H9 (cell line): ENCODE data around the gene SCRN2. TPM values are rescaled to one million over a fixed set of nuclear protein-coding genes. Genes with fewer than 3 reads are reported as not detected.

Experiments
- DNase-seq: peaks from one replicate; pipeline ENCODE4 v3.0.0-alpha.2; 2017
- H2AFZ ChIP-seq: one replicate; pipeline ENCODE4 v1.6.1; 2013; ENCODE audit warnings: mild to moderate bottlenecking, low read length, control low read depth, moderate library complexity
- H2AK5ac ChIP-seq: 2 replicates; pipeline ENCODE4 v1.6.1; 2013; ENCODE audit warnings: low read length, control low read depth, mixed read lengths; ENCODE audit not compliant: insufficient read length
- H2BK120ac ChIP-seq: one replicate; pipeline ENCODE4 v1.6.1; 2013; ENCODE audit warnings: low read depth, mild to moderate bottlenecking, low read length, control low read depth, inconsistent platforms; ENCODE audit not compliant: poor library complexity, severe bottlenecking
- H2BK12ac ChIP-seq: 2 replicates; pipeline ENCODE4 v1.6.1; 2013; ENCODE audit warnings: low read length, control low read depth, mixed read lengths, low read depth; ENCODE audit not compliant: insufficient read length
- H2BK15ac ChIP-seq: 2 replicates; pipeline ENCODE4 v1.6.1; 2013; ENCODE audit warnings: low read depth, low read length, control low read depth
- H2BK20ac ChIP-seq: one replicate; pipeline ENCODE4 v1.6.1; 2013; ENCODE audit warnings: low read depth, mild to moderate bottlenecking, low read length, control low read depth, inconsistent platforms; ENCODE audit not compliant: poor library complexity, severe bottlenecking
- H2BK5ac ChIP-seq: 2 replicates; pipeline ENCODE4 v1.6.1; 2013; ENCODE audit warnings: low read length, control low read depth, mixed read lengths; ENCODE audit not compliant: insufficient read length
- H3K14ac ChIP-seq: 2 replicates; pipeline ENCODE4 v1.6.1; 2013; ENCODE audit warnings: low read length, control low read depth; ENCODE audit not compliant: insufficient read depth
- H3K18ac ChIP-seq: 2 replicates; pipeline ENCODE4 v1.6.1; 2013; ENCODE audit warnings: low read depth, mild to moderate bottlenecking, mixed read lengths, low read length, control low read depth; ENCODE audit not compliant: insufficient read length
- H3K23ac ChIP-seq: 2 replicates; pipeline ENCODE4 v1.6.1; 2013; ENCODE audit warnings: low read length, control low read depth, mixed read lengths, low read depth; ENCODE audit not compliant: insufficient read length
- H3K23me2 ChIP-seq: 2 replicates; pipeline ENCODE4 v1.6.1; 2013; ENCODE audit warnings: low read depth, mild to moderate bottlenecking, mixed read lengths, low read length, control low read depth; ENCODE audit not compliant: insufficient read length, poor library complexity, severe bottlenecking
- H3K27ac ChIP-seq: 2 replicates; pipeline ENCODE4 v1.5.1; 2013; ENCODE audit warnings: low read length, control low read depth, mixed read lengths, low read depth; ENCODE audit not compliant: insufficient read length
- H3K27me3 ChIP-seq: 2 replicates; pipeline ENCODE4 v1.6.1; 2013; ENCODE audit warnings: low read length, control low read depth, inconsistent platforms; ENCODE audit not compliant: insufficient read depth
- H3K4ac ChIP-seq: 2 replicates; pipeline ENCODE4 v1.6.1; 2013; ENCODE audit warnings: low read depth, mild to moderate bottlenecking, control low read depth, inconsistent platforms, low read length, moderate library complexity
- H3K4me1 ChIP-seq: 2 replicates; pipeline ENCODE4 v1.6.1; 2013; ENCODE audit warnings: low read length, control low read depth, inconsistent platforms; ENCODE audit not compliant: insufficient read depth
- H3K4me2 ChIP-seq: 2 replicates; pipeline ENCODE4 v1.6.1; 2013; ENCODE audit warnings: low read length, control low read depth, mixed read lengths; ENCODE audit not compliant: insufficient read length, insufficient read depth
- H3K56ac ChIP-seq: 2 replicates; pipeline ENCODE4 v1.6.1; 2013; ENCODE audit warnings: low read depth, mild to moderate bottlenecking, mixed read lengths, low read length, control low read depth; ENCODE audit not compliant: insufficient read length
- H3K79me1 ChIP-seq: 2 replicates; pipeline ENCODE4 v1.6.1; 2013; ENCODE audit warnings: low read depth, mild to moderate bottlenecking, moderate library complexity, low read length, control low read depth, inconsistent platforms; ENCODE audit not compliant: insufficient read depth, poor library complexity, severe bottlenecking
- H3K79me2 ChIP-seq: 2 replicates; pipeline ENCODE4 v1.6.1; 2013; ENCODE audit warnings: low read length, control low read depth, inconsistent platforms; ENCODE audit not compliant: insufficient read depth
- H3K9ac ChIP-seq: 2 replicates; pipeline ENCODE4 v1.6.1; 2013; ENCODE audit warnings: low read length, control low read depth, mixed read lengths; ENCODE audit not compliant: insufficient read length; ENCODE audit errors: extremely low read depth
- H3K9me3 ChIP-seq: one replicate; pipeline ENCODE4 v1.6.1; 2013; ENCODE audit warnings: low read depth, low read length, inconsistent platforms; ENCODE audit not compliant: control insufficient read depth
- H3T11ph ChIP-seq: one replicate; pipeline ENCODE4 v1.6.1; 2013; ENCODE audit warnings: mild to moderate bottlenecking, low read length, control low read depth, inconsistent platforms
- H4K20me1 ChIP-seq: one replicate; pipeline ENCODE4 v1.6.1; 2013; ENCODE audit not compliant: control insufficient read depth, insufficient read length, insufficient read depth
- H4K5ac ChIP-seq: 2 replicates; pipeline ENCODE4 v1.6.1; 2013; ENCODE audit warnings: low read depth, mild to moderate bottlenecking, mixed read lengths, low read length, control low read depth; ENCODE audit not compliant: insufficient read length
- H4K8ac ChIP-seq: replicated peaks from 2 replicates; pipeline ENCODE4 v1.6.1; 2013; ENCODE audit warnings: low read length, control low read depth, mixed read lengths, low read depth; ENCODE audit not compliant: insufficient read length
- H4K91ac ChIP-seq: 2 replicates; pipeline ENCODE4 v1.6.1; 2013; ENCODE audit warnings: low read depth, mild to moderate bottlenecking, moderate library complexity, mixed read lengths, low read length, control low read depth; ENCODE audit not compliant: insufficient read length
- H3K27ac Mint-ChIP-seq, 3 experiments: 2 replicates in 2 of 3; 3 replicates in 1 of 3; pipeline ENCODE4 v1.8.0; 2020 to 2021; ENCODE audit warnings: mixed read lengths in 3 of 3, mild to moderate bottlenecking in 1 of 3, moderate library complexity in 1 of 3
- H3K27me3 Mint-ChIP-seq: 2 replicates; pipeline ENCODE4 v1.8.0; 2021; ENCODE audit warnings: low read depth, mild to moderate bottlenecking, moderate library complexity, mixed read lengths
- H3K36me3 Mint-ChIP-seq, 3 experiments: 2 replicates in 2 of 3; 3 replicates in 1 of 3; pipeline ENCODE4 v1.8.0; 2020 to 2021; ENCODE audit warnings: low read depth in 3 of 3, mixed read lengths in 3 of 3; ENCODE audit not compliant: insufficient read depth in 1 of 3
- H3K4me1 Mint-ChIP-seq, 2 experiments: 2 replicates each; pipeline ENCODE4 v1.8.0; 2020; ENCODE audit warnings: mixed read lengths in 2 of 2
- H3K4me3 Mint-ChIP-seq, 2 experiments: 2 replicates in 1 of 2; 3 replicates in 1 of 2; pipeline ENCODE4 v1.8.0; 2020 to 2021; ENCODE audit warnings: mild to moderate bottlenecking in 2 of 2, mixed read lengths in 2 of 2, moderate library complexity in 1 of 2
- H3K9me3 Mint-ChIP-seq, 2 experiments: 2 replicates in 1 of 2; 3 replicates in 1 of 2; pipeline ENCODE4 v1.8.0; 2020; ENCODE audit warnings: mild to moderate bottlenecking in 2 of 2, mixed read lengths in 2 of 2, moderate library complexity in 1 of 2
- CTCF ChIP-seq: fragments of 200-600 bp; sonication (generic); conservative IDR thresholded peaks from 3 replicates; pipeline ENCODE4 v1.8.0; 2021; ENCODE audit warnings: antibody characterized with exemption, mild to moderate bottlenecking
- whole genome bisulfite sequencing: extraction: QIAGEN DNeasy Blood & Tissue Kit; methylation state at CpG from one replicate; pipeline ENCODE4 v1.1.7; 2013; ENCODE audit warnings: missing lambda C conversion rate, low lambda C conversion rate, mixed read lengths; ENCODE audit not compliant: insufficient read length; ENCODE audit errors: extremely low coverage; 5-methylcytosine and 5-hydroxymethylcytosine counted together
- total RNA-seq: library from RNA; stranded (reverse); gene quantifications from 2 replicates; pipeline ENCODE4 v1.2.1, GENCODE V29; 2021

The SCRN2 gene
- total RNA-seq, 1 experiment from 2014 or later = 34.0 TPM

GRCh38 chr17:47850373-47850691 lies 9.3 kb upstream of the SCRN2 start:
- peaks cover 96% of the 10 kb centered on the region for H3K27me3 Mint-ChIP-seq
- Histone ChIP-seq H2BK5ac (no peak overlapping the region), H3K23me2 (peaks cover 27% of the 10 kb centered on the region), H3T11ph (no peak overlapping the region), H4K20me1 (no peaks in the 10 kb centered on the region), H4K5ac (no peak overlapping the region), H2AK5ac (no peak overlapping the region), H3K79me1 (no peaks in the 10 kb centered on the region), H3K9ac (peak overlapping the region; percentile 20), H3K23ac (no peak overlapping the region), H2BK20ac (no peak overlapping the region), H3K56ac (no peak overlapping the region), H2BK15ac (no peak overlapping the region), H2AFZ (no peak overlapping the region), H3K4ac (no peak overlapping the region), H2BK12ac (no peak overlapping the region), H3K79me2 (no peaks in the 10 kb centered on the region), H3K18ac (no peak overlapping the region), H4K91ac (no peak overlapping the region), H4K8ac (no peak overlapping the region), H3K27me3 (peaks cover 71% of the 10 kb centered on the region), H3K4me1 (peaks cover 7% of the 10 kb centered on the region), H3K14ac (no peak overlapping the region), H3K27ac (no peak overlapping the region), H3K4me2 (peak overlapping the region; percentile 75), H3K9me3 (no peaks in the 10 kb centered on the region), H2BK120ac (no peak overlapping the region)
- H3K27ac Mint-ChIP-seq = no peak overlapping the region; a peak in 1 of 7 replicates
- no peak for TF ChIP-seq CTCF
- no peaks in the 10 kb centered on the region; a peak in 2 of 5 replicates for H3K9me3 Mint-ChIP-seq
- DNase-seq = no peak
- H3K4me3 Mint-ChIP-seq = peak overlapping the region; percentile 62 to 83
- peaks cover 44 to 49% of the 10 kb centered on the region in 2 experiments for H3K4me1 Mint-ChIP-seq
- H3K36me3 Mint-ChIP-seq = peaks cover 0 to 2% (median 0%) of the 10 kb centered on the region in 3 experiments; a peak in 1 of 7 replicates
- no CpG with 5 or more reads among the region's 9 CpGs for WGBS
